ENCODE measurements around the gene TMEM18.

- no peak for TF ChIP-seq EZH2 (IDR thresholded peaks at IDR 0.05; ENCODE audit: low read length, missing control alignments)
- TF ChIP-seq, protein P1, sequence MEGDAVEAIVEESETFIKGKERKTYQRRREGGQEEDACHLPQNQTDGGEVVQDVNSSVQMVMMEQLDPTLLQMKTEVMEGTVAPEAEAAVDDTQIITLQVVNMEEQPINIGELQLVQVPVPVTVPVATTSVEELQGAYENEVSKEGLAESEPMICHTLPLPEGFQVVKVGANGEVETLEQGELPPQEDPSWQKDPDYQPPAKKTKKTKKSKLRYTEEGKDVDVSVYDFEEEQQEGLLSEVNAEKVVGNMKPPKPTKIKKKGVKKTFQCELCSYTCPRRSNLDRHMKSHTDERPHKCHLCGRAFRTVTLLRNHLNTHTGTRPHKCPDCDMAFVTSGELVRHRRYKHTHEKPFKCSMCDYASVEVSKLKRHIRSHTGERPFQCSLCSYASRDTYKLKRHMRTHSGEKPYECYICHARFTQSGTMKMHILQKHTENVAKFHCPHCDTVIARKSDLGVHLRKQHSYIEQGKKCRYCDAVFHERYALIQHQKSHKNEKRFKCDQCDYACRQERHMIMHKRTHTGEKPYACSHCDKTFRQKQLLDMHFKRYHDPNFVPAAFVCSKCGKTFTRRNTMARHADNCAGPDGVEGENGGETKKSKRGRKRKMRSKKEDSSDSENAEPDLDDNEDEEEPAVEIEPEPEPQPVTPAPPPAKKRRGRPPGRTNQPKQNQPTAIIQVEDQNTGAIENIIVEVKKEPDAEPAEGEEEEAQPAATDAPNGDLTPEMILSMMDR (conservative IDR thresholded peaks at IDR 0.05 in 1 of 2, IDR thresholded peaks at IDR 0.05 in 1 of 2; ENCODE audit: low read depth in 1 of 2, low read length in 2 of 2): no peak
Observed at GRCh38 chr2:654896-655295, 22.3 kb downstream of the TMEM18 start.

Data from fibroblast of lung (primary cell).